OCI-LY1 (cell line): Measurements from ENCODE around the gene MAPK7.

Experiments used
- H2AFZ ChIP-seq: fragments of 200-600 bp; sonication (generic), shearing (Covaris generic); 2 replicates; pipeline ENCODE4 v1.6.0; 2014; ENCODE audit warnings: antibody characterized with exemption, mild to moderate bottlenecking, low read length
- H3F3A ChIP-seq: fragments of 200-600 bp; sonication (generic), shearing (Covaris generic); 2 replicates; pipeline ENCODE4 v1.6.0; 2014; ENCODE audit warnings: mild to moderate bottlenecking, antibody characterized with exemption, low read length, moderate library complexity; ENCODE audit not compliant: insufficient read depth
- H3K27ac ChIP-seq: fragments of 200-600 bp; sonication (generic); 2 replicates; pipeline ENCODE4 v1.5.1; 2014; ENCODE audit warnings: low read length, mixed run types, mild to moderate bottlenecking, low read depth; ENCODE audit not compliant: poor library complexity, severe bottlenecking
- H3K27me3 ChIP-seq: fragments of 200-600 bp; sonication (generic); 2 replicates; pipeline ENCODE4 v1.6.0; 2014; ENCODE audit warnings: antibody characterized with exemption, mild to moderate bottlenecking, low read length, moderate library complexity; ENCODE audit not compliant: insufficient read depth
- H3K36me3 ChIP-seq: fragments of 200-600 bp; sonication (generic); 2 replicates; pipeline ENCODE4 v1.6.1; 2014; ENCODE audit warnings: mild to moderate bottlenecking, antibody characterized with exemption, low read length, moderate library complexity, mixed read lengths; ENCODE audit not compliant: insufficient read depth
- H3K4me1 ChIP-seq: fragments of 200-600 bp; sonication (generic); 2 replicates; pipeline ENCODE4 v1.5.1; 2014; ENCODE audit warnings: mild to moderate bottlenecking, low read length, moderate library complexity; ENCODE audit not compliant: insufficient read depth, severe bottlenecking
- H3K4me2 ChIP-seq: fragments of 200-600 bp; sonication (generic), shearing (Covaris generic); 2 replicates; pipeline ENCODE4 v1.6.1; 2014; ENCODE audit warnings: low read length
- H3K4me3 ChIP-seq: fragments of 200-600 bp; sonication (generic); 2 replicates; pipeline ENCODE4 v1.5.1; 2014; ENCODE audit warnings: low read length, low read depth, mild to moderate bottlenecking, mixed read lengths; ENCODE audit not compliant: poor library complexity, severe bottlenecking
- H3K79me2 ChIP-seq: fragments of 200-600 bp; shearing (Covaris generic); 2 replicates; pipeline ENCODE4 v1.6.1; 2016; ENCODE audit warnings: mixed run types, low read length, mixed read lengths; ENCODE audit not compliant: insufficient read depth
- H3K9ac ChIP-seq: fragments of 200-600 bp; sonication (generic), shearing (Covaris generic); 2 replicates; pipeline ENCODE4 v1.6.1; 2014; ENCODE audit warnings: mild to moderate bottlenecking, low read length, mixed read lengths
- H3K9me2 ChIP-seq: fragments of 200-600 bp; sonication (generic), shearing (Covaris generic); 2 replicates; pipeline ENCODE4 v1.6.1; 2014; ENCODE audit warnings: low read depth, mild to moderate bottlenecking, low read length, mixed read lengths
- H3K9me3 ChIP-seq: fragments of 200-600 bp; shearing (Covaris generic); 2 replicates; pipeline ENCODE4 v1.6.1; 2014; ENCODE audit warnings: low read length, mixed read lengths
- H4K20me1 ChIP-seq: fragments of 200-600 bp; sonication (generic), shearing (Covaris generic); 2 replicates; pipeline ENCODE4 v1.6.0; 2016; ENCODE audit warnings: mild to moderate bottlenecking, low read length; ENCODE audit not compliant: insufficient read depth
- EZH2 ChIP-seq: fragments of 200-600 bp; sonication (generic), shearing (Covaris generic); IDR thresholded peaks from 2 replicates; pipeline ENCODE4 v1.8.0; 2017; ENCODE audit warnings: borderline replicate concordance, mixed run types, mild to moderate bottlenecking, antibody characterized with exemption, low read length, moderate library complexity, mixed read lengths
- TF ChIP-seq, protein P1 (sequence below): fragments of 200-600 bp; sonication (generic), shearing (Covaris generic); IDR thresholded peaks from 2 replicates; pipeline ENCODE4 v1.5.1; 2017; ENCODE audit warnings: mild to moderate bottlenecking, antibody characterized with exemption, low read length, moderate library complexity, mixed read lengths

MAPK7 gene

DNA sequence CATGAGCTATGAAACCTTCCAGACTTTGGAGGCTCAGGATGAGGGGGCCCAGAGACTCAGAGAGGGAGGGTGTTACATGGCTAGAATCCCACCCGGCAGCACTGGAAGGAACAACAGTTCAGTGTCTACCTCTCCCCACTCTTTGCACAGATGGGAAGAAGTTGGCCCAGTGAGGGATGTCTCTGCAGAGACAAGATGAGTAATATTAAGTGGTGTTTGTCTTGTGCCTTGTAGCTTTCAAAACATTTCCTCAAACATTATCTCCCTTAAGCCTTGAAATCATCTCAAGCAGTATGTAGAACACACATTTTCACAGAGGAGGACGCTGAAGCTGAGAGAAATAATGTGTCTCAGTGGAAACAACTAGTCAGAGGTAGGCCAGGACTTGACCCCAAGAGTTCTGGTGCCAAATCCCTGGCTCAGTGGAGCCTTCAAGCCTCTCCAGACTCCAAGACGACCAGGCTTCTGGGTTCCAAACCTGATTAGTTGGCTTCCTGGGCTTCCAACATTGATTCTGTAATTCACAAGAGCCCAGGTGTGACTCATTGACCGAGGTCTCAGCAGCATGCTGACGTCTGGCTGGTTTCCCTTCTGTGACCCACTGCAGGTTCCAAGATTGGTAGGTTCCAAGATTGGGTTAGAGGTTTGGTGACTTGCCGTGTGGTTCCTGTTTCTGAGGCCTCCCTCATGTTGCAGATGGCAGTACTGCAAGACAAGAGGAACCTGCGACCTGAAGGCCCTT lies 40.1 kb downstream of the MAPK7 start:
- Histone ChIP-seq H2AFZ (no peak overlapping the region), H3K4me3 (no peak overlapping the region), H3K9me2 (no peaks in the 10 kb centered on the region), H3K4me2 (no peak overlapping the region), H4K20me1 (no peaks in the 10 kb centered on the region), H3K27ac (no peak overlapping the region), H3K36me3 (no peaks in the 10 kb centered on the region), H3K9me3 (no peaks in the 10 kb centered on the region), H3K79me2 (no peaks in the 10 kb centered on the region), H3F3A (no peaks in the 10 kb centered on the region), H3K27me3 (no peaks in the 10 kb centered on the region), H3K4me1 (no peaks in the 10 kb centered on the region), H3K9ac (no peak overlapping the region)
- TF ChIP-seq, protein P1, sequence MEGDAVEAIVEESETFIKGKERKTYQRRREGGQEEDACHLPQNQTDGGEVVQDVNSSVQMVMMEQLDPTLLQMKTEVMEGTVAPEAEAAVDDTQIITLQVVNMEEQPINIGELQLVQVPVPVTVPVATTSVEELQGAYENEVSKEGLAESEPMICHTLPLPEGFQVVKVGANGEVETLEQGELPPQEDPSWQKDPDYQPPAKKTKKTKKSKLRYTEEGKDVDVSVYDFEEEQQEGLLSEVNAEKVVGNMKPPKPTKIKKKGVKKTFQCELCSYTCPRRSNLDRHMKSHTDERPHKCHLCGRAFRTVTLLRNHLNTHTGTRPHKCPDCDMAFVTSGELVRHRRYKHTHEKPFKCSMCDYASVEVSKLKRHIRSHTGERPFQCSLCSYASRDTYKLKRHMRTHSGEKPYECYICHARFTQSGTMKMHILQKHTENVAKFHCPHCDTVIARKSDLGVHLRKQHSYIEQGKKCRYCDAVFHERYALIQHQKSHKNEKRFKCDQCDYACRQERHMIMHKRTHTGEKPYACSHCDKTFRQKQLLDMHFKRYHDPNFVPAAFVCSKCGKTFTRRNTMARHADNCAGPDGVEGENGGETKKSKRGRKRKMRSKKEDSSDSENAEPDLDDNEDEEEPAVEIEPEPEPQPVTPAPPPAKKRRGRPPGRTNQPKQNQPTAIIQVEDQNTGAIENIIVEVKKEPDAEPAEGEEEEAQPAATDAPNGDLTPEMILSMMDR, result no peak; the same call in 1 of the 2 replicates
- no peak for TF ChIP-seq EZH2

- H3K4me3 ChIP-seq, result no peak overlapping the region
- H3K27ac ChIP-seq, result no peak overlapping the region
- no peaks in the 10 kb centered on the region for H3K9me3 ChIP-seq
- H3K36me3 ChIP-seq, result no peaks in the 10 kb centered on the region
- H3K27me3 ChIP-seq, result no peaks in the 10 kb centered on the region
- no peak overlapping the region for H3K9ac ChIP-seq
- H3F3A ChIP-seq, result no peaks in the 10 kb centered on the region
- H3K79me2 ChIP-seq, result no peaks in the 10 kb centered on the region
- no peak for TF ChIP-seq EZH2
- TF ChIP-seq, protein P1, result no peak
- H4K20me1 ChIP-seq, result no peaks in the 10 kb centered on the region
- H3K4me2 ChIP-seq, result no peak overlapping the region
- no peak overlapping the region for H2AFZ ChIP-seq
- H3K9me2 ChIP-seq, result no peaks in the 10 kb centered on the region
- H3K4me1 ChIP-seq, result no peaks in the 10 kb centered on the region
These were observed 42.9 kb downstream of the MAPK7 start for GRCh38 chr17:19421219-19421618.

DNA sequence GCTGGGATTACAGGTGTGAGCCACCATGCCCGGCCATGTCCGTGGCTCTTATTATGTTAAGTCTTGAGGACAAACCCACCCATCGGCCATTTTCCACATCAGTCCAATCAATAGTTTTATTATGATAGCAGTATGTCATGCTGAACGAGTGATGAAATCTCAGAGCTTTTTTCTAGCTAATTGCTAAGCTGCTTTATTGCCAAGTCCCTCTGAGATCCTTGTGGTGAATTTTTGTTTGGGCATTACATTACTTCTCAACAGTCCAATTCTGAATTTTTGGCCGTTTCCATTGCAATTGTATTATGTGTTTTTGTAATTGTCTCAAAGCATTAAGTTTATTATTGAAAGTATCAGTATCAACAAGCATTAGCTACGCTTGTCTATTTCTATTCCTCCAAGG lies 43.6 kb downstream of the MAPK7 start:
- no peaks in the 10 kb centered on the region for H3K4me1 ChIP-seq
- no peaks in the 10 kb centered on the region for H3F3A ChIP-seq
- H3K9ac ChIP-seq, result no peak overlapping the region
- H3K27me3 ChIP-seq, result no peaks in the 10 kb centered on the region; the same call in 1 of the 2 replicates
- no peak overlapping the region for H3K27ac ChIP-seq
- H4K20me1 ChIP-seq, result no peaks in the 10 kb centered on the region
- H3K4me3 ChIP-seq, result no peak overlapping the region
- H3K4me2 ChIP-seq, result no peak overlapping the region
- no peaks in the 10 kb centered on the region for H3K9me3 ChIP-seq
- TF ChIP-seq EZH2, result no peak
- TF ChIP-seq, protein P1, result no peak
- no peak overlapping the region for H2AFZ ChIP-seq
- no peaks in the 10 kb centered on the region for H3K79me2 ChIP-seq
- H3K36me3 ChIP-seq, result no peaks in the 10 kb centered on the region
- H3K9me2 ChIP-seq, result no peaks in the 10 kb centered on the region
